ENCODE data around the gene P2RX7.

P2RX7 gene

GRCh38 chr12:121110211-121110940, 22.3 kb upstream of the P2RX7 start:
- in situ Hi-C loops (cut with HindIII; ENCODE audit: low sequenced_read_pairs): loop anchor here (5.0 kb wide), 2 partner anchors 37 to 107 kb away; no protein-coding TSS in a partner anchor

- in situ Hi-C loops (cut with HindIII; ENCODE audit: low sequenced_read_pairs): loop anchor here (5.0 kb wide), 2 partner anchors 36 to 106 kb away; no protein-coding TSS in a partner anchor
Observed at GRCh38 chr12:121111684-121112083, 21.0 kb upstream of the P2RX7 start.

GRCh38 chr12:121112496-121112895, 20.2 kb upstream of the P2RX7 start:
- in situ Hi-C loops (cut with HindIII; ENCODE audit: low sequenced_read_pairs): loop anchor here (5.0 kb wide), 2 partner anchors 35 to 105 kb away; no protein-coding TSS in a partner anchor

- in situ Hi-C loops (cut with HindIII; ENCODE audit: low sequenced_read_pairs): loop anchor here (5.0 kb wide), 2 partner anchors 34 to 104 kb away; no protein-coding TSS in a partner anchor
Observed at GRCh38 chr12:121113057-121113456, 19.6 kb upstream of the P2RX7 start.

GRCh38 chr12:121114019-121114639, 18.5 kb upstream of the P2RX7 start:
- in situ Hi-C loops (cut with HindIII; ENCODE audit: low sequenced_read_pairs): loop anchor here (5.0 kb wide), 2 partner anchors 33 to 103 kb away; no protein-coding TSS in a partner anchor

- in situ Hi-C loops (cut with HindIII; ENCODE audit: low sequenced_read_pairs): loop anchor here (5.0 kb wide), 2 partner anchors 32 to 102 kb away; no protein-coding TSS in a partner anchor
Observed at GRCh38 chr12:121114806-121115205, 17.9 kb upstream of the P2RX7 start.

- in situ Hi-C loops (cut with HindIII; ENCODE audit: low sequenced_read_pairs): no loop called here
Observed at GRCh38 chr12:121115530-121115929, 17.1 kb upstream of the P2RX7 start.

- in situ Hi-C loops (cut with HindIII; ENCODE audit: low sequenced_read_pairs): no loop called here
Observed at GRCh38 chr12:121116318-121117225, 16.1 kb upstream of the P2RX7 start.

- in situ Hi-C loops (cut with HindIII; ENCODE audit: low sequenced_read_pairs): no loop called here
Observed at GRCh38 chr12:121117226-121117777, 15.4 kb upstream of the P2RX7 start.

GRCh38 chr12:121120323-121120722, 12.4 kb upstream of the P2RX7 start:
- in situ Hi-C loops (cut with HindIII; ENCODE audit: low sequenced_read_pairs): no loop called here

- in situ Hi-C loops (cut with HindIII; ENCODE audit: low sequenced_read_pairs): no loop called here
Observed at GRCh38 chr12:121120989-121121755, 11.5 kb upstream of the P2RX7 start.

GRCh38 chr12:121121805-121122204, 10.9 kb upstream of the P2RX7 start:
- in situ Hi-C loops (cut with HindIII; ENCODE audit: low sequenced_read_pairs): no loop called here

GRCh38 chr12:121123488-121123887, 9.2 kb upstream of the P2RX7 start:
- in situ Hi-C loops (cut with HindIII; ENCODE audit: low sequenced_read_pairs): no loop called here

- in situ Hi-C loops (cut with HindIII; ENCODE audit: low sequenced_read_pairs): no loop called here
Observed at GRCh38 chr12:121124402-121125109, 8.1 kb upstream of the P2RX7 start.

- in situ Hi-C loops (cut with HindIII; ENCODE audit: low sequenced_read_pairs): no loop called here
Observed at GRCh38 chr12:121127501-121127900, 5.2 kb upstream of the P2RX7 start.

- in situ Hi-C loops (cut with HindIII; ENCODE audit: low sequenced_read_pairs): no loop called here
Observed at GRCh38 chr12:121128908-121129810, 3.5 kb upstream of the P2RX7 start.

GRCh38 chr12:121129811-121130147, 2.9 kb upstream of the P2RX7 start:
- in situ Hi-C loops (cut with HindIII; ENCODE audit: low sequenced_read_pairs): no loop called here

- in situ Hi-C loops (cut with HindIII; ENCODE audit: low sequenced_read_pairs): no loop called here
Observed at GRCh38 chr12:121130866-121131373, 1.8 kb upstream of the P2RX7 start.

Measured in endothelial cell of hepatic sinusoid (primary cell).